Dermis blood vessel endothelial cell (primary cell): ENCODE data around the gene CCNY. TPM values are rescaled to one million over a fixed set of nuclear protein-coding genes. Genes with fewer than 3 reads are reported as not detected.

Experiments used
- DNase-seq: peaks from one replicate; pipeline ENCODE4 v3.0.0; 2010
- total RNA-seq: library from RNA; depleted of rRNA; stranded (reverse); fragments of >200 nt; gene quantifications from 2 replicates; pipeline ENCODE4 v1.2.3, GENCODE V29; 2014

CCNY gene
- total RNA-seq, 1 donor from 2014 or later = 99.4 TPM

DNA sequence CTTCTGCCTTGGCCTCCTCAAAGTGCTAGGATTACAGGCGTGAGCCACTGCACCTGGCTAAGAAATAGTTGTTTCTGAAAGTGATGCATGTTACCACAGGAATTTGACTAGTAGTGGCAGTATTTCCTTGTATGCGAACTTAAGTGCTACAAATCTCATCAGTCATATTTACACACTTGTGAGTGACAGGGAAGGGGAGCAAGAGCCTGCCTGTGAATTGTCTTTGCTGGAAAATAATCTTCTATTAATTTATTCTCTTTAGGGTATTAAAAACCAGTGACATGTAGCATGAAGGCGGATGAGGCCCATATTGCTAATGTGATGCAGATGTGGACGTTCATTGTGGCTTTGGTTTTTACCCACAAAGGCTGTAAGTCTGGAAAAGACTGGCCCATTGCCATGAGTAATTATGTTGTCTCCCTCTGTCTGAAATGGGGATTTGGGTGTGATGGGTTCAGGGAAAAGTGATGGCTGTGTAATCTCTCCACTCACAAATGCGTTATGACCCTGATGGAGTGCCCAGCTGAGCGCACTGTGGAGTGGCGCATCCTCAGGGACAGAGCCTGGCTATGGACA, 97.6 kb downstream of the CCNY start:
- no peak for DNase-seq

DNA sequence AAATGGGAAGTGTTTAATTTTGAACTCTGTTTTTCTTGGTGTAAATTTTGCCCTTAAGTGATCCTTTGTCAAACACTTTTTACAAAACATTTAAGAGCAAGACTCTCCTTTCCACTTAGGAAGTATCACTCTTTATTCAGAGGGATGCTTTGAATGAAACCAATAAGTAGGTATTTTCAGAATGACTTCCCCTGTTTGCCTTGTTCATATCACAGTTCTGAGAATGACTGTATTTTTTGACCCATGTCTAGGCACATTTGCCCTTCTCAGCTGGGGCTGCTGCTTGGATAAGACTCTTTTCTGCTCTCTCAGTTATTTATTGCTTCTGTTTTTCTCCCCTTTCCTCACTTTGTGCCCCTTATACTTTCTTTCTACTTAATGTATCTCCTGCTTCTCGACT, 98.2 kb downstream of the CCNY start:
- DNase-seq = no peak

- no peak for DNase-seq
These were observed 99.5 kb downstream of the CCNY start for GRCh38 chr10:35435824-35436223.

DNA sequence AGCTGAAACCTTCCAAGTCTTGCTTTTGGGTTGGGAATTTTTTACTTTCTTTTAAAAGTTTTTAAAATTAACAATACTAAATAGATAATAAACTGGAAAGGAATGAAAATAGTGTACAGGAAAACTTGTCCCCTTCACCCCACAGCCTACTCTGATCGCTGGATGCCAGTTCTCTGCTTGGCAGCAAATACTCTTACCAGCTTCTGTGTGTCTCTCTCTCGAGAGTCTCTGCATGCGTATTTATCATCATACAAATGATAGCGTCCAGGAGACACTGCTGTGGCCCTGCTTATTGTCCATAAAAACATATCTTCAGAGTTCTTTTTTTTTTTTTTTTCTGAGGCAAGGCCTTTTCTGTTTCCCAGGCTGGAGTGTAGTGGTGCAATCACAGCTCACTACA, 101.5 kb downstream of the CCNY start:
- no peak for DNase-seq

- no peak for DNase-seq
These were observed 102.6 kb downstream of the CCNY start for GRCh38 chr10:35438718-35439571.

GRCh38 chr10:35440016-35440415, 103.7 kb downstream of the CCNY start:
- DNase-seq = no peak

DNA sequence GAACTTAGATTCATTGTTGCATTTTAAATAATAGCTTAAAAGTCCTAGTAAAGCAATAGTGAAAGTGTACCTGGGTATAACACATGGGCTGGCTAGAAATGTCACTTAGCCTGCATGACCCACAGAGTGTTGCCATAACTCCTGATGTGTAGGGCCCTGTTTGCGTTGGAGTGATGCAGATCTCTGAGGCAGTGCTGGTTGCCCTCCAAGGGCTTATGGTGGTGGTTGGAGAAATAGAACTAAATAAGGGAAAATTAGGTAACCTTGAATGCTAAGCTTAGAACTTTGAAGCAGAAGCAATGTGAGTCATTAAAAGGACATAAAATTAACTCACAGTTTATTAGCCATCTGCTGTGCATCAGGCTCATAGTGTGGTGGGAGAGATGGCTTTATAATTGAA, 105.7 kb downstream of the CCNY start:
- no peak for DNase-seq

GRCh38 chr10:35442592-35442991, 106.3 kb downstream of the CCNY start:
- DNase-seq = no peak

GRCh38 chr10:35443858-35444257, 107.5 kb downstream of the CCNY start:
- no peak for DNase-seq

- no peak for DNase-seq
These were observed 109.0 kb downstream of the CCNY start for GRCh38 chr10:35445150-35445884.

DNA sequence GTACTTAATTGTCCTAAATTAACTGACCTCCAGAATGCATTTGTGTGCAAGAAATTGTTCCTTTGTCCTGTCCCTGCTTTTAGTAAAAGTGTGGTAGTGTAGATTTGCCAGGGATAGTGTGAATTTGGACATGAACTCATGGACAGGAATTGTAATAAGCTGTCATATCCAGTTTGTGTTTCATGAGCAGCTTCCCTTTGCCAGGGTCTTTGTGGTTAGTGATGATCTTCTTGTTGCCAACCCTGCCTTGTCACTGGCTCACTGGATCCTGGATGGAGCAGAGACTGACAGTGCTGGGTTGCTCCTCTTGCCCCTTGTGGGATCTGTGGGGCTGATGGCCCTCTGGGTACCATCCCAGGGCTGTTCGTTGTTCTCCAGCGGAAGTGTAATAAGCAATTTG, 110.1 kb downstream of the CCNY start:
- DNase-seq = no peak

- peak; percentile 76 for DNase-seq
These were observed 111.5 kb downstream of the CCNY start for GRCh38 chr10:35447693-35448407.

DNA sequence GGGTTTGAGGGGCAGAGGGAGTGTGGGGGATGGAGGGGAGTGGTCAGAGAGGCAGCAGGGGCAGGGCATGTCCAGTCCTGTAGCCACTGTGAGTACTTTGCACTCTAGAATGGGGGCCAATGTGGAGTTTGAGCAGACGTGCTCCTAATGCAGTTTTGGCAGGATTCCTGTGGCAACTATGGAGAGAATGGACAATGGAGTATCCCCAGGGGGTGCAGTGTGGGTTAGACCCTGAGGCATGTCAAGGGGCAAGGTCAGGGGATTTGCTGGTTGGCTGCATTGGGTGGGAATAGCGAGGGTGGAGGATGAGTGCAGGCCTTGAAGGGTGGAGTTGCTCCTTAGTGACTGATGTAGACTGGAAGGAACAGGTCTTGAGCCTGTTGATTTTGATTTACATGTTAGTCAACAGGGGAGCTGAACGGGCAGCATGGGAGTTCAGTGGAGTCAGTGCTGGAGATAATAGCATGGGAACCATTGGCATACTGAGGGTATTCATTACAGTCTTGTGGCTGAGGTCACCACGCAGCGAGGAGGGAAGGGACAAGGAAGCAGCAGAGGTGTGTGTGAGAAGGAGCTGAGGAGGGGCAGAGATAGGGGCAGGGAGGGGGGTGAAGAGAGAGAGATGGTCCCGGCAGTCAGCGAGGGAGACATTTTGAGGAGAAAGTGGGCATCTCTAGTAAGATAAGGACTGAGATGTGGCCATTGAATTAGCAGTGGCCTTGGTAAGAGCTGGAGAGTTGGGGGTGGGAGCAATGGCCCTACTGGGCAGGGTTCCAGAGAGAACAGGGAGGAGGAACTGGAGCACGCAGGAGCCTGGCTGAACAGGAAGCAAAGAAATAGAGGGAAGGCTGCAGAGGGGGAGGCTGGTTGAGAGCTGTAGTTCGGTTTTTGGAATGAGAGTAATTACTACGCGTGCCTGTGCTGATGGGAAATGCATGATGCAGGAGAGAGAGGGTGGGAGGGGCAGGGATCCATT, 112.7 kb downstream of the CCNY start:
- DNase-seq = peak; percentile 53

DNA sequence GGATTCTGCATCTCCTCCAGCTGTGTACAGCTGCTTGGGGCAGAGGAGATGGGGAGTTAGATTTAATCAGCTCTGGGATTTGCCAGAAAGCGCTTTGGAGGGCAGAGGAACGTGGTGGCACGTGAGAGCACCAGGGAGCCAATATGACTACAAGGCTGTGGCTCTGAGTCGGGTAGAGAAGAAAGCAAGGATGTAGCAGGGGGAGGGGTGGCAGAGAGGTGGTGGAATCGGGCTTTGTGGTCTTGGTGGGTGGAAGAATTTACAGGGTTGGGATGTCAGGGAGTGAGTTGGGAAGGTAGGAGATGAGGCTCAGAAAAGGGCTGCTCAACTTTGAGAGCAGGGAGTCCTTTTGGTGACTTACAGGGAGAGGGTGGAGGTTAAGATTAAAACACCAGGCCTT, 113.6 kb downstream of the CCNY start:
- no peak for DNase-seq

- DNase-seq = no peak
These were observed 115.1 kb downstream of the CCNY start for GRCh38 chr10:35451151-35452016.

- DNase-seq = no peak
These were observed 115.9 kb downstream of the CCNY start for GRCh38 chr10:35452171-35452570.

GRCh38 chr10:35452847-35453246, 116.5 kb downstream of the CCNY start:
- no peak for DNase-seq

- DNase-seq = peak; percentile 63
These were observed 117.7 kb downstream of the CCNY start for GRCh38 chr10:35453855-35454532.

- DNase-seq = no peak
These were observed 119.9 kb downstream of the CCNY start for GRCh38 chr10:35456153-35456720.

GRCh38 chr10:35456784-35457183, 120.5 kb downstream of the CCNY start:
- no peak for DNase-seq
